WTC11 (cell line): Measurements from ENCODE around the gene CNN2. TPM values are rescaled to one million over a fixed set of nuclear protein-coding genes. Genes with fewer than 3 reads are reported as not detected.

Source experiments
- ATAC-seq: fragments of 200-7000 bp; cut with Tn5 transposase; 2 replicates; pipeline ENCODE4 v1.10.0; 2021; ENCODE audit warnings: mild to moderate bottlenecking, moderate library complexity
- CTCF ChIA-PET: fragments of 300-600 bp; sonication (Branson Sonifier 250); formaldehyde crosslinking; loops from one replicate; lab custom pipeline; 2021; ENCODE audit warnings: antibody characterized with exemption; lab: Charles Lee
- POLR2A ChIA-PET: fragments of 350-600 bp; sonication (Branson Sonifier 250); formaldehyde crosslinking; loops from one replicate; lab custom pipeline; 2021; ENCODE audit warnings: antibody characterized with exemption; lab: Charles Lee
- DNase-seq: peaks from one replicate; pipeline ENCODE4 v3.0.0; 2021; ENCODE audit warnings: low spot score
- H3K27ac Mint-ChIP-seq: 2 replicates; pipeline ENCODE4 v1.8.0; 2021; ENCODE audit warnings: mixed read lengths
- H3K27me3 Mint-ChIP-seq: 2 replicates; pipeline ENCODE4 v1.8.0; 2021; ENCODE audit warnings: low read depth, mild to moderate bottlenecking, moderate library complexity, mixed read lengths
- H3K36me3 Mint-ChIP-seq: 2 replicates; pipeline ENCODE4 v1.8.0; 2021; ENCODE audit warnings: mixed read lengths
- H3K4me1 Mint-ChIP-seq: 2 replicates; pipeline ENCODE4 v1.8.0; 2022; ENCODE audit warnings: mixed read lengths
- H3K4me3 Mint-ChIP-seq: 2 replicates; pipeline ENCODE4 v1.8.0; 2021; ENCODE audit warnings: mild to moderate bottlenecking, moderate library complexity, mixed read lengths
- H3K9me3 Mint-ChIP-seq: 2 replicates; pipeline ENCODE4 v1.8.0; 2021; ENCODE audit warnings: mixed read lengths
- CBFB ChIP-seq: sonication (generic); formaldehyde crosslinking; IDR thresholded peaks from 2 replicates; pipeline ENCODE4 v1.8.1; 2022; ENCODE audit warnings: mild to moderate bottlenecking, low read depth, missing genetic modification reagents
- FOXJ3 ChIP-seq: sonication (generic); formaldehyde crosslinking; IDR thresholded peaks from 2 replicates; pipeline ENCODE4 v1.9.0; 2021; ENCODE audit warnings: missing genetic modification reagents, mild to moderate bottlenecking, borderline replicate concordance
- FOXP1 ChIP-seq: sonication (generic); formaldehyde crosslinking; IDR thresholded peaks from 2 replicates; pipeline ENCODE4 v1.8.0; 2022; ENCODE audit warnings: missing genetic modification reagents, mild to moderate bottlenecking, moderate library complexity, borderline replicate concordance
- IRF1 ChIP-seq: sonication (generic); formaldehyde crosslinking; IDR thresholded peaks from 2 replicates; pipeline ENCODE4 v1.8.0; 2023; ENCODE audit warnings: missing genetic modification reagents
- MYBL2 ChIP-seq: sonication (generic); formaldehyde crosslinking; IDR thresholded peaks from 2 replicates; pipeline ENCODE4 v1.8.1; 2023; ENCODE audit warnings: mild to moderate bottlenecking, moderate library complexity, missing genetic modification reagents
- NFE2L1 ChIP-seq: sonication (generic); formaldehyde crosslinking; IDR thresholded peaks from 2 replicates; pipeline ENCODE4 v1.8.1; 2023; ENCODE audit warnings: missing genetic modification reagents
- NFYB ChIP-seq: sonication (generic); formaldehyde crosslinking; conservative IDR thresholded peaks from 2 replicates; pipeline ENCODE4 v1.8.0; 2022; ENCODE audit warnings: low read depth, missing genetic modification reagents
- OVOL2 ChIP-seq: fragments of 250-450 bp; sonication (Bioruptor Pico); IDR thresholded peaks from 2 replicates; pipeline ENCODE4 v1.9.0; 2021; ENCODE audit warnings: mild to moderate bottlenecking, borderline replicate concordance
- TP53 ChIP-seq: sonication (generic); formaldehyde crosslinking; IDR thresholded peaks from 2 replicates; pipeline ENCODE4 v1.8.1; 2023; ENCODE audit warnings: mild to moderate bottlenecking, missing genetic modification reagents
- ZBTB21 ChIP-seq: sonication (generic); formaldehyde crosslinking; IDR thresholded peaks from 2 replicates; pipeline ENCODE4 v1.8.1; 2023; ENCODE audit warnings: mild to moderate bottlenecking, missing genetic modification reagents, borderline replicate concordance
- ZMAT4 ChIP-seq: fragments of 250-450 bp; sonication (Bioruptor Pico); IDR thresholded peaks from 2 replicates; pipeline ENCODE4 v1.9.0; 2021; ENCODE audit warnings: mild to moderate bottlenecking
- ZNF121 ChIP-seq: sonication (generic); formaldehyde crosslinking; IDR thresholded peaks from 2 replicates; pipeline ENCODE4 v1.8.0; 2023; ENCODE audit warnings: missing genetic modification reagents
- ZNF138 ChIP-seq: sonication (generic); formaldehyde crosslinking; conservative IDR thresholded peaks from 2 replicates; pipeline ENCODE4 v1.8.1; 2022; ENCODE audit warnings: mild to moderate bottlenecking, moderate library complexity, missing genetic modification reagents
- ZNF219 ChIP-seq: sonication (generic); formaldehyde crosslinking; IDR thresholded peaks from 2 replicates; pipeline ENCODE4 v1.8.0; 2023; ENCODE audit warnings: missing genetic modification reagents, mild to moderate bottlenecking, borderline replicate concordance
- ZNF317 ChIP-seq: sonication (generic); formaldehyde crosslinking; IDR thresholded peaks from 2 replicates; pipeline ENCODE4 v1.8.1; 2023; ENCODE audit warnings: low read depth, mild to moderate bottlenecking, moderate library complexity, missing genetic modification reagents, borderline replicate concordance
- ZSCAN18 ChIP-seq: fragments of 250-450 bp; sonication (Bioruptor Pico); IDR thresholded peaks from 2 replicates; pipeline ENCODE4 v2.1.2; 2022; ENCODE audit warnings: mild to moderate bottlenecking, moderate library complexity
- total RNA-seq: library from RNA; stranded (reverse); gene quantifications from 3 replicates; pipeline ENCODE4 v1.2.3, GENCODE V29; 2021
- TF ChIP-seq, protein P1 (sequence below): sonication (generic); formaldehyde crosslinking; conservative IDR thresholded peaks from 2 replicates; pipeline ENCODE4 v1.8.1; 2022; ENCODE audit warnings: mild to moderate bottlenecking, missing genetic modification reagents
- TF ChIP-seq, protein P2 (sequence below): sonication (generic); formaldehyde crosslinking; IDR thresholded peaks from 2 replicates; pipeline ENCODE4 v1.8.1; 2022; ENCODE audit warnings: low read depth, mild to moderate bottlenecking, moderate library complexity, missing genetic modification reagents, borderline replicate concordance
- TF ChIP-seq, protein P3 (sequence below): sonication (generic); formaldehyde crosslinking; IDR thresholded peaks from 2 replicates; pipeline ENCODE4 v1.8.0; 2022; ENCODE audit warnings: mild to moderate bottlenecking, missing genetic modification reagents
- TF ChIP-seq, protein P4 (sequence below): sonication (generic); formaldehyde crosslinking; IDR thresholded peaks from 2 replicates; pipeline ENCODE4 v1.8.0; 2023; ENCODE audit warnings: missing genetic modification reagents, mild to moderate bottlenecking, borderline replicate concordance
- TF ChIP-seq, protein P5 (sequence below): sonication (generic); formaldehyde crosslinking; IDR thresholded peaks from 2 replicates; pipeline ENCODE4 v1.8.1; 2022; ENCODE audit warnings: low read depth, missing genetic modification reagents, borderline replicate concordance

CNN2 gene
- total RNA-seq, 1 experiment from 2014 or later = 390 TPM

DNA sequence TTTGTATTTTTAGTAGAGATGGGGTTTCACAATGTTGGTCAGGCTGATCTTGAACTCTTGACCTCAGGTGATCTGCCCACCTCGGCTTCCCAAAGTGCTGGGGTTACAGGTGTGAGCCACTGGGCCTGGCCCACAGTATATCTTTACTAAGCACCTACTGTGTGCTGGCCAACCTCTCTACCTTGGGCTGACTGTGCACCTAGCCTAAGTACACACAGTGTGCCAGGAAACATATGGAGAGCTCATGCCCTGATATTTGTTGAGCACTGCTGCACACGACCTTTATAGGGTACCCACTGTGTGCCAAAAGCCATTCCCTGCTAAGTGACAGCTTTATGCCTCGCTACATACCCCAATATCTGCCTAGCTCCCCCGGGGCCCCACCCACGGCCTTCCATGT is 34.3 kb downstream of the CNN2 start (continued):
- TF ChIP-seq ZNF219 (no peak), ZNF138 (CRISPR knock-in tag) (no peak), NFE2L1 (no peak), FOXP1 (CRISPR knock-in tag) (no peak), ZNF121 (CRISPR knock-in tag) (no peak)

DNA sequence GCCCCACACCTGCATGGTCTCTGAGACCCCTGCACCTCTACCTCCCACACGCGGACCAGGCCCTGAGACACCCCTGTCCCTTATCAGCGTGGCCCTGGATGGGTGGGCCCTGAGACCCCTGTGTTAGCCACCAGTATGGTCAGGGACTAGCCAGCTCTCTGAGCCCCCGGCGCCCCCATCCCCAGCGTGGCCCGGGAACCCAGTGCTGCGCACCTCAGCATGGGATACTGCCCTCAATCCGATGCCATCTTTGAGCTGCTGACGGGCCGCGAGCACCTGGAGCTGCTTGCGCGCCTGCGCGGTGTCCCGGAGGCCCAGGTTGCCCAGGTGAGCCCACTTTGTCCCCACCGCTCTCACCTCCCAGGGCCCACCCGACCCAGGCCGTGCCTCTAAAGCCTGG is 35.6 kb downstream of the CNN2 start:
- DNase-seq (no peak), ATAC-seq (no peak)
- ChIA-PET CTCF (interaction anchor here (0.9 to 7.5 kb wide), 4 partner anchors 9 to 182 kb away, joined by 4 to 109 read pairs (median 6); no protein-coding TSS in a partner anchor), POLR2A (interaction anchor here (0.6 to 0.7 kb wide), 3 partner anchors 9 to 32 kb away, joined by 3 to 5 read pairs (median 3); no protein-coding TSS in a partner anchor)
- Mint-ChIP-seq H3K9me3 (peaks cover 20% of the 10 kb centered on the region), H3K27me3 (peaks cover 20% of the 10 kb centered on the region), H3K27ac (no peak overlapping the region), H3K4me3 (peak overlapping the region; percentile 60), H3K4me1 (peaks cover 15% of the 10 kb centered on the region), H3K36me3 (peaks cover 23% of the 10 kb centered on the region)
- TF ChIP-seq MYBL2 (CRISPR knock-in tag) (no peak), ZBTB21 (CRISPR knock-in tag) (no peak), ZMAT4 (no peak), ZSCAN18 (no peak), TP53 (no peak), FOXJ3 (no peak), ZNF317 (CRISPR knock-in tag) (no peak), CBFB (CRISPR knock-in tag) (no peak), OVOL2 (CRISPR knock-in tag) (no peak)
- TF ChIP-seq, protein P1, sequence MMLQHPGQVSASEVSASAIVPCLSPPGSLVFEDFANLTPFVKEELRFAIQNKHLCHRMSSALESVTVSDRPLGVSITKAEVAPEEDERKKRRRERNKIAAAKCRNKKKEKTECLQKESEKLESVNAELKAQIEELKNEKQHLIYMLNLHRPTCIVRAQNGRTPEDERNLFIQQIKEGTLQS (CRISPR knock-in tag) = no peak
- TF ChIP-seq, protein P2, sequence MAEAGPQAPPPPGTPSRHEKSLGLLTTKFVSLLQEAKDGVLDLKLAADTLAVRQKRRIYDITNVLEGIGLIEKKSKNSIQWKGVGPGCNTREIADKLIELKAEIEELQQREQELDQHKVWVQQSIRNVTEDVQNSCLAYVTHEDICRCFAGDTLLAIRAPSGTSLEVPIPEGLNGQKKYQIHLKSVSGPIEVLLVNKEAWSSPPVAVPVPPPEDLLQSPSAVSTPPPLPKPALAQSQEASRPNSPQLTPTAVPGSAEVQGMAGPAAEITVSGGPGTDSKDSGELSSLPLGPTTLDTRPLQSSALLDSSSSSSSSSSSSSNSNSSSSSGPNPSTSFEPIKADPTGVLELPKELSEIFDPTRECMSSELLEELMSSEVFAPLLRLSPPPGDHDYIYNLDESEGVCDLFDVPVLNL (CRISPR knock-in tag) = no peak
- TF ChIP-seq, protein P3, sequence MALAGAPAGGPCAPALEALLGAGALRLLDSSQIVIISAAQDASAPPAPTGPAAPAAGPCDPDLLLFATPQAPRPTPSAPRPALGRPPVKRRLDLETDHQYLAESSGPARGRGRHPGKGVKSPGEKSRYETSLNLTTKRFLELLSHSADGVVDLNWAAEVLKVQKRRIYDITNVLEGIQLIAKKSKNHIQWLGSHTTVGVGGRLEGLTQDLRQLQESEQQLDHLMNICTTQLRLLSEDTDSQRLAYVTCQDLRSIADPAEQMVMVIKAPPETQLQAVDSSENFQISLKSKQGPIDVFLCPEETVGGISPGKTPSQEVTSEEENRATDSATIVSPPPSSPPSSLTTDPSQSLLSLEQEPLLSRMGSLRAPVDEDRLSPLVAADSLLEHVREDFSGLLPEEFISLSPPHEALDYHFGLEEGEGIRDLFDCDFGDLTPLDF = no peak
- TF ChIP-seq, all 79 proteins: peak for 0

DNA sequence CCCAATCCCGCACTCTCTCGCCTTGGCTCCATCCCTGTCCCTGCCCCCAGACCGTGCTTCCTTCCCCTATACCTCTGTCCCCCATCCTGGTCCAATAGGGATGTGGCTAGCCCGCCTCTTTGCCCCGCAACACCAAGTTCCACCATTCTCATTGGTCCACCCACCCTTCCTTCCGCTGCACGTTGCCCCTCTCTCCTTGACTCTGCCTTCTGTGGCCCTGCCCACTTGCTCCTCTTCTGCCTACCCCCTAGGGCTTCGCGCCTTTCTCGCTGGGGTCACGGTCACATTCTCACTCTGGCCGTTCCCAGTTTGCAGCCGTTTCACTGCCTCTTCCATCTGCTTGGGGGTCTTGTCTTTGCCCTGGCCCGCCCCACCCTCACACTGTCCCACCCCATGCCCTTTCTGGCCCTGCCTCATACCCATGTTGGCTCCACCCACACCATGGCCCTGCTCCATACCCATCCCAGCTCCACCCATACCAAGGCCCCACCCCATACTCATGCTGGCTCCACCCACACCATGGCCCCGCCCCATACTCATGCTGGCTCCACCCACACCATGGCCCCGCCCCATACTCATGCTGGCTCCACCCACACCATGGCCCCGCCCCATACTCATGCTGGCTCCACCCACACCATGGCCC is 36.1 kb downstream of the CNN2 start:
- Mint-ChIP-seq H3K36me3 (peaks cover 18% of the 10 kb centered on the region), H3K4me3 (peak overlapping the region; percentile 60), H3K27me3 (peaks cover 17% of the 10 kb centered on the region), H3K9me3 (peaks cover 15% of the 10 kb centered on the region), H3K4me1 (peaks cover 15% of the 10 kb centered on the region), H3K27ac (peak overlapping the region; percentile 60; the same call in 1 of the 2 replicates)
- DNase-seq (peak; percentile 67), ATAC-seq (peak; percentile 21)
- POLR2A ChIA-PET = interaction anchor here (0.6 to 0.7 kb wide), 3 partner anchors 8 to 32 kb away, joined by 3 to 5 read pairs (median 3); no protein-coding TSS in a partner anchor
- CTCF ChIA-PET = interaction anchor here (0.9 to 7.5 kb wide), 4 partner anchors 9 to 182 kb away, joined by 4 to 109 read pairs (median 6); no protein-coding TSS in a partner anchor
- TF ChIP-seq, protein P4, sequence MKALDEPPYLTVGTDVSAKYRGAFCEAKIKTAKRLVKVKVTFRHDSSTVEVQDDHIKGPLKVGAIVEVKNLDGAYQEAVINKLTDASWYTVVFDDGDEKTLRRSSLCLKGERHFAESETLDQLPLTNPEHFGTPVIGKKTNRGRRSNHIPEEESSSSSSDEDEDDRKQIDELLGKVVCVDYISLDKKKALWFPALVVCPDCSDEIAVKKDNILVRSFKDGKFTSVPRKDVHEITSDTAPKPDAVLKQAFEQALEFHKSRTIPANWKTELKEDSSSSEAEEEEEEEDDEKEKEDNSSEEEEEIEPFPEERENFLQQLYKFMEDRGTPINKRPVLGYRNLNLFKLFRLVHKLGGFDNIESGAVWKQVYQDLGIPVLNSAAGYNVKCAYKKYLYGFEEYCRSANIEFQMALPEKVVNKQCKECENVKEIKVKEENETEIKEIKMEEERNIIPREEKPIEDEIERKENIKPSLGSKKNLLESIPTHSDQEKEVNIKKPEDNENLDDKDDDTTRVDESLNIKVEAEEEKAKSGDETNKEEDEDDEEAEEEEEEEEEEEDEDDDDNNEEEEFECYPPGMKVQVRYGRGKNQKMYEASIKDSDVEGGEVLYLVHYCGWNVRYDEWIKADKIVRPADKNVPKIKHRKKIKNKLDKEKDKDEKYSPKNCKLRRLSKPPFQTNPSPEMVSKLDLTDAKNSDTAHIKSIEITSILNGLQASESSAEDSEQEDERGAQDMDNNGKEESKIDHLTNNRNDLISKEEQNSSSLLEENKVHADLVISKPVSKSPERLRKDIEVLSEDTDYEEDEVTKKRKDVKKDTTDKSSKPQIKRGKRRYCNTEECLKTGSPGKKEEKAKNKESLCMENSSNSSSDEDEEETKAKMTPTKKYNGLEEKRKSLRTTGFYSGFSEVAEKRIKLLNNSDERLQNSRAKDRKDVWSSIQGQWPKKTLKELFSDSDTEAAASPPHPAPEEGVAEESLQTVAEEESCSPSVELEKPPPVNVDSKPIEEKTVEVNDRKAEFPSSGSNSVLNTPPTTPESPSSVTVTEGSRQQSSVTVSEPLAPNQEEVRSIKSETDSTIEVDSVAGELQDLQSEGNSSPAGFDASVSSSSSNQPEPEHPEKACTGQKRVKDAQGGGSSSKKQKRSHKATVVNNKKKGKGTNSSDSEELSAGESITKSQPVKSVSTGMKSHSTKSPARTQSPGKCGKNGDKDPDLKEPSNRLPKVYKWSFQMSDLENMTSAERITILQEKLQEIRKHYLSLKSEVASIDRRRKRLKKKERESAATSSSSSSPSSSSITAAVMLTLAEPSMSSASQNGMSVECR (CRISPR knock-in tag) = no peak
- TF ChIP-seq ZNF219 (no peak), ZNF121 (CRISPR knock-in tag) (no peak), CBFB (CRISPR knock-in tag) (no peak), IRF1 (CRISPR knock-in tag) (no peak), NFYB (CRISPR knock-in tag) (peak; percentile 31; the same call in 1 of the 2 replicates)
- TF ChIP-seq, protein P5, sequence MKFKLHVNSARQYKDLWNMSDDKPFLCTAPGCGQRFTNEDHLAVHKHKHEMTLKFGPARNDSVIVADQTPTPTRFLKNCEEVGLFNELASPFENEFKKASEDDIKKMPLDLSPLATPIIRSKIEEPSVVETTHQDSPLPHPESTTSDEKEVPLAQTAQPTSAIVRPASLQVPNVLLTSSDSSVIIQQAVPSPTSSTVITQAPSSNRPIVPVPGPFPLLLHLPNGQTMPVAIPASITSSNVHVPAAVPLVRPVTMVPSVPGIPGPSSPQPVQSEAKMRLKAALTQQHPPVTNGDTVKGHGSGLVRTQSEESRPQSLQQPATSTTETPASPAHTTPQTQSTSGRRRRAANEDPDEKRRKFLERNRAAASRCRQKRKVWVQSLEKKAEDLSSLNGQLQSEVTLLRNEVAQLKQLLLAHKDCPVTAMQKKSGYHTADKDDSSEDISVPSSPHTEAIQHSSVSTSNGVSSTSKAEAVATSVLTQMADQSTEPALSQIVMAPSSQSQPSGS = no peak
